WERI-Rb-1 (cell line): ENCODE measurements around the gene TTC16.
A peak's percentile ranks its signal among the peaks of the same experiment; 100 is the strongest.

Source experiments
- DNase-seq: peaks from one replicate; pipeline ENCODE4 v3.0.0-alpha.2; 2020
- H3K27ac ChIP-seq: fragments of 250-450 bp; sonication (Bioruptor Pico); 2 replicates; pipeline ENCODE4 v1.5.1; 2020; ENCODE audit warnings: mild to moderate bottlenecking, moderate library complexity
- H3K27me3 ChIP-seq: fragments of 250-450 bp; sonication (Bioruptor Pico); 2 replicates; pipeline ENCODE4 v1.5.1; 2021; ENCODE audit warnings: mild to moderate bottlenecking, low read depth, moderate library complexity; ENCODE audit not compliant: insufficient read depth, severe bottlenecking
- H3K36me3 ChIP-seq: fragments of 250-450 bp; sonication (Bioruptor Pico); 2 replicates; pipeline ENCODE4 v1.5.1; 2020; ENCODE audit warnings: mild to moderate bottlenecking, moderate library complexity
- H3K4me3 ChIP-seq: 2 replicates; pipeline ENCODE4 v1.5.1; 2011; ENCODE audit warnings: low read depth, mild to moderate bottlenecking, control low read depth, low read length
- H3K9me3 ChIP-seq: fragments of 250-450 bp; sonication (Bioruptor Pico); 2 replicates; pipeline ENCODE4 v1.5.1; 2021; ENCODE audit warnings: mild to moderate bottlenecking, moderate library complexity; ENCODE audit not compliant: severe bottlenecking
- CTCF ChIP-seq: IDR thresholded peaks from 2 replicates; pipeline ENCODE4 v1.5.1; 2011; ENCODE audit warnings: low read depth, mild to moderate bottlenecking, control low read depth, inconsistent platforms, low read length

TTC16 gene

DNA sequence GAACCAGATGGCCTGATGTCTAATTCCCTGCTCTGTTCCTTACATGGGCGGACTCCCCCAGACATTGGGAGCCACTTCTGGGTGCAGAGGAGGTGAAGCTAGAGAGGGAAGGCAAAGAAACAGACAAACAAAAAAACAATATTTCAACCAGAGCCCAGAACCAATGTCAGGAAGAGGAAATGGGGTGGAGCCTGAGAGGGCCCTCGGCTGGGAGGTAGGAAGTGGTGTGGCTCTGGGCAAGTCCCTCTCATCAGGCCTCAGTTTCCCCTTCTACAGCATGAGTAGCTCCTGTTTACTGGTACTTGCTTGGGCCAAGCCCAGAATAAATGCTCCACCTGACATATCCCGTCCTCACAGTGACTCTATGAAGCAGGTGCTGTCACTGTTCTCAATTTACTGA, 51.5 kb downstream of the TTC16 start:
- Histone ChIP-seq H3K27me3 (no peaks in the 10 kb centered on the region), H3K36me3 (no peaks in the 10 kb centered on the region), H3K27ac (0 out of 2 replicates have a peak overlapping the region, but pooled peaks have one; percentile 6), H3K9me3 (peaks cover 4% of the 10 kb centered on the region), H3K4me3 (no peak overlapping the region)
- no peak for TF ChIP-seq CTCF
- DNase-seq: peak; percentile 61

GRCh38 chr9:127767909-127768331, 52.0 kb downstream of the TTC16 start:
- DNase-seq: no peak
- no peak overlapping the region for H3K4me3 ChIP-seq
- peaks cover 4% of the 10 kb centered on the region for H3K9me3 ChIP-seq
- H3K36me3 ChIP-seq: no peaks in the 10 kb centered on the region
- 0 out of 2 replicates have a peak overlapping the region, but pooled peaks have one; percentile 6 for H3K27ac ChIP-seq
- TF ChIP-seq CTCF: no peak
- no peaks in the 10 kb centered on the region for H3K27me3 ChIP-seq

DNA sequence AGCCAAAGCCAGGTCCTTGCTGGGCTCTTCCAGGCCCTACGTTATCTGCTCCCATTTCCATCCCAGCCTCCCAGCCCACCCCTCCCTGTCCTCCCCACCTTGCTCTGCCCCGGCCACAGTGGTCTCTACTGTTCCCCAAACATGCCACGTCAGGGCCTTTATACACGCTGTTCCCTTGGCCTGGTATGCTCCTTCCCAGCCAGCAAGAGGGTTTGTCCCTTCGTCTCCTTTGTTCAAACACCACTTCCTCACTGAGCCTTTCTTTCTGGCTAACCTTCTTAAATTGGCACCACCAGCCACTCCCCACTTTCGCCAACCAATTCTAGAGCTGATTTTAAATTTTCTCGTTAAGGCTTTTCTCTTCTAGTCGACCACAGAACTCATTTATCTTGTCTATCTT, 52.8 kb downstream of the TTC16 start:
- DNase-seq: no peak
- no peak for TF ChIP-seq CTCF
- H3K27ac ChIP-seq: no peak overlapping the region

DNA sequence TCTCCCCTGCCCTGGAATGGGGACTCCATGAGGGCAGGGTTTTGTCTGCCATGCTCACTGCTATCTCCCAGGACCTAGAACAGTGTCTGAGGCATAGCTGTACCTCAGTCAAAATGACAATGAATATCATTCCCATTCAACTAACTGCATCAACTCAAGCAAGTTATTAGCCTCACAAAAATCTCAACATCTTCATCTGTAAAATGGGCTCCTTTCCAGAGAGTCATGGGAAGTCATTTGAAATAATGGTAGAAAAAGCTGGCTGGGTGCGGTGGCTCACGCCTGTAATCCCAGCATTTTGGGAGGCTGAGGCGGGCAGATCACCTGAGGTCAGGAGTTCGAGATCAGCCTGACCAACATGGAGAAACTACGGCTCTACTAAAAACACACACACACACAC, 53.2 kb downstream of the TTC16 start:
- no peak for DNase-seq
- H3K4me3 ChIP-seq: no peak overlapping the region
- H3K27me3 ChIP-seq: no peaks in the 10 kb centered on the region
- peaks cover 4% of the 10 kb centered on the region for H3K9me3 ChIP-seq
- H3K27ac ChIP-seq: no peak overlapping the region
- H3K36me3 ChIP-seq: no peaks in the 10 kb centered on the region
- TF ChIP-seq CTCF: no peak

More for the DNA sequence above, 52.8 kb downstream of the TTC16 start:
- H3K9me3 ChIP-seq: peaks cover 4% of the 10 kb centered on the region
- no peaks in the 10 kb centered on the region for H3K36me3 ChIP-seq
- H3K4me3 ChIP-seq: no peak overlapping the region
- no peaks in the 10 kb centered on the region for H3K27me3 ChIP-seq

GRCh38 chr9:127769929-127770582, 54.2 kb downstream of the TTC16 start:
- no peak overlapping the region for H3K27ac ChIP-seq
- peaks cover 4% of the 10 kb centered on the region for H3K9me3 ChIP-seq
- no peak for DNase-seq
- no peaks in the 10 kb centered on the region for H3K36me3 ChIP-seq
- H3K4me3 ChIP-seq: no peak overlapping the region
- H3K27me3 ChIP-seq: no peaks in the 10 kb centered on the region
- peak; percentile 21; the same call in 1 of the 2 replicates for TF ChIP-seq CTCF

GRCh38 chr9:127770583-127770904, 54.7 kb downstream of the TTC16 start:
- no peak overlapping the region for H3K27ac ChIP-seq
- peak overlapping the region; percentile 50 for H3K4me3 ChIP-seq
- DNase-seq: no peak
- H3K36me3 ChIP-seq: no peaks in the 10 kb centered on the region
- H3K9me3 ChIP-seq: no peaks in the 10 kb centered on the region
- H3K27me3 ChIP-seq: no peaks in the 10 kb centered on the region
- TF ChIP-seq CTCF: no peak
